Measurements from ENCODE around the gene ATP8A1.

- no peak for TF ChIP-seq CTCF (IDR thresholded peaks at IDR 0.05)
- TF ChIP-seq POLR2A (IDR thresholded peaks at IDR 0.05; ENCODE audit: low read depth): no peak
- TF ChIP-seq POLR2AphosphoS5 (IDR thresholded peaks at IDR 0.05): no peak
- no peak for TF ChIP-seq EP300 (IDR thresholded peaks at IDR 0.05)
These were observed 219.9 kb downstream of the ATP8A1 start for GRCh38 chr4:42436928-42437565.

Measured in esophagus muscularis mucosa (tissue), 4 donors.